Activated gamma-delta T cell treated with Interleukin-2 at 50 U/mL for 16 hours (primary cell): Measurements from ENCODE around the gene IGF2R.
"Not testable (repeated sequence)": the region's sequence is repeated elsewhere in the genome, so short reads cannot be mapped to it uniquely, and the experiment has no call there.

Experiments used
- DNase-seq: peaks from one replicate; pipeline ENCODE4 v3.0.0-alpha.2; 2020

Gene IGF2R, protein sequence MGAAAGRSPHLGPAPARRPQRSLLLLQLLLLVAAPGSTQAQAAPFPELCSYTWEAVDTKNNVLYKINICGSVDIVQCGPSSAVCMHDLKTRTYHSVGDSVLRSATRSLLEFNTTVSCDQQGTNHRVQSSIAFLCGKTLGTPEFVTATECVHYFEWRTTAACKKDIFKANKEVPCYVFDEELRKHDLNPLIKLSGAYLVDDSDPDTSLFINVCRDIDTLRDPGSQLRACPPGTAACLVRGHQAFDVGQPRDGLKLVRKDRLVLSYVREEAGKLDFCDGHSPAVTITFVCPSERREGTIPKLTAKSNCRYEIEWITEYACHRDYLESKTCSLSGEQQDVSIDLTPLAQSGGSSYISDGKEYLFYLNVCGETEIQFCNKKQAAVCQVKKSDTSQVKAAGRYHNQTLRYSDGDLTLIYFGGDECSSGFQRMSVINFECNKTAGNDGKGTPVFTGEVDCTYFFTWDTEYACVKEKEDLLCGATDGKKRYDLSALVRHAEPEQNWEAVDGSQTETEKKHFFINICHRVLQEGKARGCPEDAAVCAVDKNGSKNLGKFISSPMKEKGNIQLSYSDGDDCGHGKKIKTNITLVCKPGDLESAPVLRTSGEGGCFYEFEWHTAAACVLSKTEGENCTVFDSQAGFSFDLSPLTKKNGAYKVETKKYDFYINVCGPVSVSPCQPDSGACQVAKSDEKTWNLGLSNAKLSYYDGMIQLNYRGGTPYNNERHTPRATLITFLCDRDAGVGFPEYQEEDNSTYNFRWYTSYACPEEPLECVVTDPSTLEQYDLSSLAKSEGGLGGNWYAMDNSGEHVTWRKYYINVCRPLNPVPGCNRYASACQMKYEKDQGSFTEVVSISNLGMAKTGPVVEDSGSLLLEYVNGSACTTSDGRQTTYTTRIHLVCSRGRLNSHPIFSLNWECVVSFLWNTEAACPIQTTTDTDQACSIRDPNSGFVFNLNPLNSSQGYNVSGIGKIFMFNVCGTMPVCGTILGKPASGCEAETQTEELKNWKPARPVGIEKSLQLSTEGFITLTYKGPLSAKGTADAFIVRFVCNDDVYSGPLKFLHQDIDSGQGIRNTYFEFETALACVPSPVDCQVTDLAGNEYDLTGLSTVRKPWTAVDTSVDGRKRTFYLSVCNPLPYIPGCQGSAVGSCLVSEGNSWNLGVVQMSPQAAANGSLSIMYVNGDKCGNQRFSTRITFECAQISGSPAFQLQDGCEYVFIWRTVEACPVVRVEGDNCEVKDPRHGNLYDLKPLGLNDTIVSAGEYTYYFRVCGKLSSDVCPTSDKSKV (N-terminal part only)

DNA sequence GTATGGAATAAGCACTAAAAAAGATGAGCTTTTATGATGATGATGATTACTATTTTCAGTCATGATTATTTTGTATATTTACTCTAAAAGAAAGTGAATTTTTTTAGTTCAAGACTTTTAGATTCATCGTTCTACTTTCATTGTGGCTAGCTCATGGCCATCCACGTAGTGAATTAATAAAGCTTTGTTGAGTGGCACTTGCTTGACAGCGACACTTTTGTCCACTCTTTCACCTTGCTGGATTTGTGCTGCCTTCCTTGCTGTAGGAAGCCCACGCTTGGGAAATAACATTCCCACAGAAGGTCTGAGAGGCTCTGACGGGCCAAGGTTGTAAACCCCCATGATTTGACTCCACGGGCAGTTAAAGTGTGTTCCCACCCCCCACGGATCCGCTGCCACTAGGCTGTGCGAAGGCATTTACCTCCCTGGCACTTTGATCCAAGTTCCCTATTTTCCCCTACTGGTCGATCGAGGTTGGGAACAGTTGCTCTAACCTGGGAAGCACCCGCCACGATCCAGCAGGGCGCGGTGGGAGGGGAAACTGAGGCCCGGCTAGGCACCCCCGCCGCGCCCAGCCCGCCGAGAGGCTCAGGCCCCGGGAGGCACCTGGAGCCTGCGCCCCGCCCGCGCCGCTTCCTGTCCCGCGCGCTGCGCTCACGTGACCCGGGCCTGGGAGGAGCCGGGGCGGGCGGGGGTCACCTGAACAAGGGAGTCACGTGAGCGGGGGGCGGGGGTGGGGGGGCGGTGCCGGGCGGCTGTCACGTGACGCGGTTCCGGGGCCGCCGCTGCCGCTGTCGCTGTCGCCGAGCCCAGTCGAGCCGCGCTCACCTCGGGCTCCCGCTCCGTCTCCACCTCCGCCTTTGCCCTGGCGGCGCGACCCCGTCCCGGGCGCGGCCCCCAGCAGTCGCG, at the start of gene IGF2R:
Gene IGF2R (plus strand): TSS at position 788 of the 909 bp plus-strand sequence. CDS start 165 bp downstream, outside the sequence.
- DNase-seq = peak; percentile 93

DNA sequence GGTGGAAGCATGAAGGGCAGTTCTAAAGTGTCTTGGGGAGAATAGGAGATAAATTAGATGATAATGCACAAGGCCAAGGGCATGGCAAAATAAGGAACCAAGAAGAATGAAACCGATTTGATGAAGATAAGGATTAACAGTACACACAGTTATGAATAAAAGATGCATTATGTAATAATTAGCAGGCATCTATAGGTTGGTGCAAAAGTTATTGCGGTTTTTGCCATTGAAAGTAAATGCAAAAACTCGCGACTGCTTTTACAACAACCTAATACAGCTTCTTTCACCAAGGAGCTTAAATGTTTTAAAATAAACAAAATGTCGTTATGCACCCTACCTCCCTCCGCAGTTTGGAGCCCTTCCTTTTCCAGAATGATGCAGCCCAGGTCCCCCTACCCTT, 49.1 kb upstream of the IGF2R start:
- no peak for DNase-seq

DNA sequence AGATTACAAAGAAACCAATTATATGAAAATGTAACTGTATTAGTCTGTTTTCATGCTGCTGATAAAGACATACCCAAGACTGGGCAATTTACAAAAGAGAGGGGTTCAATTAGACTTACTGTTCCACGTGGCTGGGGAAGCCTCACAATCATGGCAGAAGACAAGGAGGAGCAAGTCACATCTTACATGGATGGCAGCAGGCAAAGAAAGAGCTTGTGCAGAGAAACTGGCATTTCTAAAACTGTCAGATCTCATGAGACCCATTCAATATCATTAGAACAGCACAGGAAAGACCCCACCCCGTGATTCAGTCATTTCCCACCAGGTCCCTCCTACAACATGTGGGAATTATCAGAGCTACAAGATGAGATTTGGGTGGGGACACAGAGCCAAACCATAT, 44.7 kb upstream of the IGF2R start:
- not testable (repeated sequence) for DNase-seq

DNA sequence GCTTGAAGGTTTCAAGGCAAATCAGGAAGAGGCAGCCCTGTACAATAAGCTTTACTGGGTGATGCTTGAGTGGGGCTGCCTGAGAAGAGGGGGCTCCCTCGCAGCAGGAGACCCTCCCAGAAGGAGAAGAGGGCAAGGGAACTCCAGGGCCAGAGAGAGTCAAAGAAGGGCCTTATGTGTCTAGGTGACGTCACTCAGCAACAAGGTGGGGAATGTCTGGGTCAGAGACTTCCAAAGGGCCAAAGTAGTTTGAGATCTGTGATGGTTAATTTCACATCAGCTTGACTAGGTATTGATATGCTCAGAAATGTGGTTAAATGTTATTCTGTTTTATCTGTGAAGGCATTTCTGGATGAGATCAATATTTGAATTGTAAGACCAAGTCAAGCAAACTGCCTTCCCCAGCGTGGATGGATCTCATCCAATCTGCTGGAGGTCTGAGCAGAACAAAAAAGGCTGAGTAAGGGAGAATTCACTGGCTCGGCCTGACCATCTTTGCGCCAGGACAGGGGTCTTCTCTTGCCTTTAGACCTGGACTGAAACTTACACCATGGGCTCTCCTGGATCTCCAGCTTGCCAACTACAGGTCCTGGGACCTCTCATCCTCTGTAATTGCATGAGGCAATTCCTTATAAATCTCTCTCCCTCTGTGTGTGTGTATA, 42.2 kb upstream of the IGF2R start:
- no peak for DNase-seq

DNA sequence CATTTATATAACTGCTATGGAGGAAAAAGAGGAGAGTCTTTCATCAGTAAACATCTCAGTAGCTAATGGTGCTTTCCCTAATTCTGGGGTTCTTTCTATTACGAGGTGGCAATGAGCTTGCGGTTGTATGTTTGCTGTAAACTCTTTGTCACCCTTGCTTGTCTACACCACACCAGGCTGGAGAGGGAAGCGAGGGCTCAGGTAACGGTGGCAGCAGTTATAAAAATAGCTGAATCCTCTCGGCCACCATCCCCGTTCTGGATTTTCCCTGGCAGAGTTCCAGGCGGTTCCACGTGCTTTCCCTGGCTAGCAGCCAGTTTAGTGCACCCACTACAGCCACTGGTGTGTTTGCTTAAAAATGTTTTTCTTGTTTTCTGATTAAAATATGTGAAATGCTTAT, 39.1 kb upstream of the IGF2R start:
- DNase-seq = peak; percentile 8

DNA sequence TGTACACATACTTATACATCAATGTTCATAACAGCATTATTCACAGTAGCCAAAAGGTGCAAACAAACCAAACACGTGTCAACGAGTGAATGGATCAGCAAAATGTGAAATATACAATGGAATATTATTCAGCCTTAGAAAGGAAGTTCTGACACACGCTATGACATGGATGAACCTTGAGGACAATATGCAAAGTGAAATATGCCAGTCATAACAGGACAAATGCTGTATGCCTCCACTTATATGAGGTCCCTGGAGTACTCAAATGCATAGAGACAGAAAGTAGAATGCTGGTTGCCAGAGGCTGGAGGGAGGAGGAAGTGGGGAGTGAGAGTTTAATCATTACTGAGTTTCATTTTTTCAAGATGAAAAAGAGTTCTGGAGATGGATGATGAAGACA, 37.8 kb upstream of the IGF2R start:
- no peak for DNase-seq

DNA sequence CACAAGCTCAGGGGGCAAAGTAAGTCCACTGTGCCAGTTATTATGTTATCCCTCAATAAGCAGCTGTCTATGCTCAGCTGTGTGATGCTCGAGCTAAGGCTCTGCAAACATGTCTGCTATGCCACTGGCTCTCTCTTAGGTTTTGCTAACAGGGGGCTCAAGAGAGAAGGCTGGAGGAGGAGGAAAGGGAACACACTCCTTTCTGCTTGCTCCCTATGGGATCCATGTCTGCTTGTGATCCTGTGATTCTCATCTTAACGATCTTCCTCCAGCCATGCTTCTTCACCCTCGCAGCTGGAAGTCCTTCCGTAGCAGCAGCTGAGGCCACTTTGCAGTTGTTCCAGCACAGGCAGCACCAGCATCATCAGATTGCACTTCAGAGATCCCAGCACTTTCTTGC, 37.0 kb upstream of the IGF2R start:
- no peak for DNase-seq

DNA sequence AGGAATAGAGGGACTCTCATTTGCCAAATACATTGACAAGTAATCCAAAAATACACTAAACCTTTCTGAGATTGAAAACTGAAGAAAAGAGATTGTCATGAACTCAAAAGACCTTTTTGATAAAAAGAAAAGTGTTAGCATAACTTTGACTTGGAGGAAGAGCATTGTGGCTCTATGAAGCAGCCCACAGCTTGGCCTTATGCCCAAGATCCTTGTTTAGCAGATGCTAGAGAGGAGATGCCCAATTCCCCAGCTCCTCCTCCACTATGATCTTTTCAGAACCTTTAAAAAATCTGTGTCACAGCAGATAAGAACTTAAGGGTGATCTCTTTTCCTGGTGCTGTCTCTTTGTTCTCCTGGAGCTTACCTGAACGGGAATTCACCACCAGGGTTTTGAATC, 35.8 kb upstream of the IGF2R start:
- DNase-seq = no peak

DNA sequence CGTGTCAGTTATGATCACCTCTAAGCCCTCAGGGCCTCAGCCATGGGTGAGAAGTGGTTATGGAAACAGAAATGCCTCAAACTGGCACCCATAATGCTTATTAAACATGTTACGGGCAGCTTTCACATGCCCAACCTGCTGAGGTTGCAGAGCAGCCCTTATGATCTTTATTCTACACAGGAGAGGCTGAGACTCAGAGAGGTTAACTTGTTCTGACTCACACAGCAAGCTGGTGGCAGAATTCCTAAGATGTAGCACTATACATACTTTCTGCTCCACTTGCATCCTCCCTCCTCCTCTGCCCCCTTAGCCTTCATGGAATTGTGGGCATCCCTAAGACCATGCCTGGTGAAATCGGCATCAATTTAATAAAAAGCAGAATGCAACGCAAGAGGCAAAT, 34.7 kb upstream of the IGF2R start:
- no peak for DNase-seq

DNA sequence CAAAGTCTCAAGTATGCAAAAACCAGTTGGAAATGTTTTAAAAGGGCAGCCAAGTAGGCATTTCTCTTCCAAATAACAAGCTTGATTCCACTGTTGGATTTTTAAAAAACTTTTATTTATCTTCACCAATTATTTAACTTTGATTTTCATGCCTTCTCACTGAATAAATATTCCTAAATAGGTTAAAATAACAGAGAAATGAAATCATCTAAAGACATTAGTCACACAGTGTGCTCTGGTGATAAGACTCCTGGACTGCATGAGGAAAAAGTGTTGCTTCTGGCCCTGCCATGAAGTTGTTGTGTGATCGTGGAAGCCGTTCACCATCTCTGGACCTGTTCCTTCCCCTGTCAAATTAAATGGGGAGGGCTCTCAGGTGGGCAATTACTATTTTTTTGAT, 33.8 kb upstream of the IGF2R start:
- no peak for DNase-seq

DNA sequence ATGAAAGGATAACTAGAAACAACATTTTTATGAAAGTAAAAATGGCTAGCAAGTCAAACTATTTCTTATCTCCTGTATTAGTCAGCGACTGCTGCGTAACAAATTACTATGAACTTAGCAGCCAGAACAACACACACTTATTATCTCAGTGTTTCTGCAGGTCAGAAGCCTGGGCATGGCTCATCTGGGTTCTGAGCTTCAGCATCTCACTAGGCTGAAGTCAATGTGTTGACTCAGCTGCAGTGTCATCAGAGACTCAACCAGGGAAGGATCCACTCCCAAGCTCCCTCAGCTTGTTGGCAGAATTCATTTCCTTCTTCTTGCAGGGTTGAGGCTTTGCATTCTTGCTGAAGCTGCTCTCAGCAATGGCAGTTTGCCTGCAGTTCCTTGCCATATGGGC, 33.2 kb upstream of the IGF2R start:
- DNase-seq = no peak

DNA sequence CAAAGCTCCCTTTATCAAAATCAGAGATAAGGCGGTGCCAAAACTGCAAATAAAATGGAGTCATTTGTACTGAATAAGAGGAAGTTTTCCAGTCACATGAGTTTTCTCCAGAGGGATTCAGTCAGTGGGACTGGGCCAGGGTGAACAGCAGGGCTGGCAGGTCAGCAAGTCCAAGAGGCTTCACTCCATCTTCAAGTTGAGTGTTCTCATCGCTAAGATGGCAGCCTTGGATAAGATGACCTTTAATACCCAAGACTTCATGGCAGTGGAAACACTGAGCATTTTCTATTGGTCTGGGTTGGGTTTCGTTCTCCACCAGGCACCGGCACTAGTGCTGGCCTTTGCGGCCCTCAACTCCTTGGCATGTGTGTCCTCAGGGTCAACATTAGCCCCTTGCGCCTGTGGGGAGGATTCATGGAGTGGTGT, 29.3 kb upstream of the IGF2R start:
- no peak for DNase-seq

DNA sequence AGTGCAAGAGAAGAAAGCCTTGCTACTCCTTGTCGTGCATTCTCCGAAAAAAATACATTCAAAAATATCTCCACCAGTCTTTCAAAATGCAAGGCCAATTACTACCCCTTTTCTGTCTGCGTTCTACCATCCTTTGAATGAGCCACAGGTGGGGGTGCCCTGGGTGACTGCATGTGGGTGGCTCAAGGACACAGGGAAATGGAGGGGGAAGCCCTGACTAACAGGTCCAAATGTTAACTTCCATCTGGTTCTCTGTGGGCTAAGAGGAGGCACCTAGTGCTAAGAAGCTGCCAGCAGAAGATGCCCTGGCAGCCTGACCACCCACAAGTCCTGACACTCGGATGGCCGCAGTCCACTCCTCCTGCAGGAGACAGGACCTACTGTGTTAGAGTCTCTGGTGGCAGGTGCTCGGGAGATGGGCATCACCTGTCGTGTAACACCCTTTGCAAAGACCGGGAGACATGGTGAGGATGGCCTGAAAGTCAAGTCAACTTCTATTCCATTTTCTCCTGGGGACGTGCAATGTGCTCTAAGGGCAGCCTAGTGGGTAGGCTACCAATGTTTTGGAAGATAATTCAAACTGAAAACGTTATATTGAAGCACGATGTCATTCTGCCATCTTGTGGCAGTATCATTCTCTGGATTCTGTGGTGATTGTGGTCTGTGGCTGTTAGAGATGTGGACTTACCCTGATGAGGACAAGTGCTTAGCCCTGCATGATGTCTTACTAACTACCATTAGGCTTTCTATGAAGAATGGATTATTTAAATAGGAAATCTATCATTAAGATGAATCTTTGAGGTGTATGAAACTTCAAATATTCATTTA, 27.4 kb upstream of the IGF2R start:
- DNase-seq = no peak

DNA sequence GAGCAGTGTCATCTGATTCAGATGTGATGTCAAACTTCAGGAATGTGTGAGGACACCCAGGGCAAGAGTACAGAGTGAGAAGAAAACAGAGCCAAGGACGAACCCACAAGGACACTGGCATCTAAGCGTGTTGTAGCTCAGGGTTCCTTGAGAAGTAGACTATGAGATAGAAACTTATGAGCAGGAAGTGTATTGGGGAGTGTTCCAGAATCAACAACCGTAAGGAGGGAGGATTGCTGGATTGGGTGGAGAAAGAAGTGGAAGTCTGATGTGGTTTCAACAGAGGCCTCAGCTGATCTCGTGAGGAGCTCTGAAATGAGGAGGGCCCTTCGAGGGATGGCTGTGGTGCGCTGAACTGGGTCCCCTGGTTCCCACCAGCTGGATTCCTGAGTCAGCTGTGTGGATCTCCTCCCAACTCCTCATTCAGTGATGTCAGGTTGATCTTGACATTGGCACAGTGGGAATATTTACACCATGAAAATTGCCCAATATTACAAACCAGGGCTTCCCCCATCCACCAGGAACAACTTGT, 25.7 kb upstream of the IGF2R start:
- DNase-seq = no peak

DNA sequence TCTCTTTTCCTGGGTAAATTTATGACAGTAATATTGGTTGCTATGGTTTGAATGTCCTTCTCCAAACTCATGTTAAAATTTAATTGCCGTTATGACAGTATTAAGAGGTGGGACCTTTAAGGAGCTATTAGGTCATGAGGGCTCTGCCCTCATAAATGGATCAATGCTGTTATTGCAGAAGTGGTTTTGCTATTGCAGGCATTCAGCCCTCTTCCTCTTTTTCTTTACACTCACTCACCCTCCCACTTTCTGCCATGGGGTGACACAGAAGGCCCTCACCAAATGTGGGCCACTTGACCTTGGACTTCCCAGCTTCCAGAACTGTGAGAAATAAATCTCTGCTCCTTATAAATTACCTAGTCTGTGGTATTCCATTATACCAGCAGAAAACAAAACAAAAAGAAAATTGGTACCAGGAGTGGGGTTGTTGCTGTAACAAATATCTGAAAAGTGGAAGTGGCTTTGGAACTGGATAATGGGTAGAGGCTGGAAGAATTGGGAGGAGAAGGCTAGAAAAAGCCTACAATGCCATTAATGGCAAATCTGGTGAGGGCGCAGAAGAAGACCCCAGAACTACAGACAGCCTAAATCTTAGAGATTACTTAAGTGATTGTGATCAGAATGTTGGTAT, 24.8 kb upstream of the IGF2R start:
- DNase-seq = no peak

DNA sequence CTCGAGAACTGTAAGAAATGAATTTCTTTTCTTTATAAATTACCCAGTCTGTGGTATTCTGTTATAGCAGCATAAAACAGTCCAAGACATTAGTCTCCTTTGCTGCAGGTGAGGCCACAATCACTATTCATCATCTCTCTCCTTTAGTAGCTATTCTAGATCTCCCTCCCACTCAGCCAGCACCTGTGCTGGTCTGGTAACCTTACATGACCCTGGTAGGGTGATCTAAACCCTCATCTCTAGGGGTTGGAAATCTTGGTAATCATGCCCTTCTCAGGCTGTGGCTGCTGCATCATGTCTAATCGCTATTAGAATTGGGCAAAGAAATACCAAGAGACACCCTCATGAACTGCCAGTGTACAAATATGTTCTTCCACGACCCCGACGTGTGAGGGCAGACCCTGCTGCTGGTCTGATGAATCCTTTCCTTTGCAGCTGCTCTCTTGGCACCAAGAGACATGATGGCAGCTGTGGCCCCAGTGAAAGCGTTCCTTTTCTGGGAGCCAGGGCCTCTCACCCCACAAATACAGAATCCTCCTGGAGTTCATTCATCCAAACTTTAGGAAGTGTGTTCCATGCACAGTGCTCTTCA, 23.0 kb upstream of the IGF2R start:
- DNase-seq = no peak

DNA sequence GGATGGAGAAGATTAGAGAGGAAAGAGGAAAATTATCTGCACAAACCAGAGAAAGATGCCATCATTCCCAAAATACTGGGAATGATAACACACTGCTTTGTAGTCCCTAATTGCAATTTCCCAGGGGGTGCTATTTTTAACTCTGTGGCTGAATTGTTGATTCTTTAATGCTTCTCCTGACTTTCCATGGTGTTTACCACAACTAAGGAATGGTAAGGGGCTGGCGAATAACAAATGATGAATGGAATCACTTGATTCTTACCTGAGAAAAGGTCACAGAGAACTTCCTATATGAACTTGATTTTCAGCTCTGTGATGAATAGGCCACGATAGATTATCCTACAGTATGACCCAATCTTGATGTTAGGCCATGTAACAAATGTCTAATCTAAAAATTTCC, 22.0 kb upstream of the IGF2R start:
- no peak for DNase-seq

DNA sequence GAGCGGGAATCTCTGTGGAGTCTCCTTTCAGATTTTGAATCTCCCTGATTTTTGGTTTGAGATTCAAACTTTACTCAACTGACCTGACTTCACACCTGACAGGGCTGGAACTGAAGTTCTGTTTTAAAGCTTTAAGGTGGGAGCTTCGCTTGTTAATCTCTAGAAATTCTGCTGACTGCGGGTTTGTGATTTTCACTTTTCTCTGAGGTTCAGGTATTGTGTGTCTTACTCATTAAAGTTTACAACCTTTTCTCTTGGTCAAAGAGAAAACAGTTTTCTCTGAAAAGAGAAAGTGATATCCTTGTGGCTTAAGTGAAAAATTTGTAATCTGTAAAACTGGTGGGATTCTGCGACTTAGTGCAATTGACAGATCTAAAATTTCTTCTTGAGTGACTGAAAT, 20.7 kb upstream of the IGF2R start:
- no peak for DNase-seq

DNA sequence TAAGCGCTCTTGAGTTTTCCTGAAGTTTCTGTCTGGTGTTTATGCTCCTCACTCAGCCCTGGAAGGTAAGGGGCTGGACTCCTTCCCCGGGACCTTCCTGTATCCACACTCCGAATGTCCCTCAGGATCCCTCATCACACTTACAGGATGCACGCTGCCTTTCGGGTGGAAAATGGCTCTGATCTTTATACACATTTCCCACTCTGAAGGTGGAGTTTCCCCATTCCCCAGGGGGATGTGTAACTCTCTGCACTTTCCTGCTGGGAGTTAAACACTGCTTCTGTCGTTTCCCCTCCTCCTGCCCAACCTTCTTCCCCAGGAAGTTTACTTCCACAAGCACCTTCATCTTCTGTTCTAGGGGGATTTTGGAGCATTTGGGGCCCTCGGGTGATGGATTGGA, 17.1 kb upstream of the IGF2R start:
- no peak for DNase-seq
